ENCODE measurements around the gene SLC12A8. TPM values are rescaled to one million over a fixed set of nuclear protein-coding genes. Genes with fewer than 3 reads are reported as not detected.
"Not testable (repeated sequence)": the region's sequence is repeated elsewhere in the genome, so short reads cannot be mapped to it uniquely, and the experiment has no call there.

The SLC12A8 gene
- total RNA-seq, 1 experiment from 2014 or later: 7.1 TPM

DNA sequence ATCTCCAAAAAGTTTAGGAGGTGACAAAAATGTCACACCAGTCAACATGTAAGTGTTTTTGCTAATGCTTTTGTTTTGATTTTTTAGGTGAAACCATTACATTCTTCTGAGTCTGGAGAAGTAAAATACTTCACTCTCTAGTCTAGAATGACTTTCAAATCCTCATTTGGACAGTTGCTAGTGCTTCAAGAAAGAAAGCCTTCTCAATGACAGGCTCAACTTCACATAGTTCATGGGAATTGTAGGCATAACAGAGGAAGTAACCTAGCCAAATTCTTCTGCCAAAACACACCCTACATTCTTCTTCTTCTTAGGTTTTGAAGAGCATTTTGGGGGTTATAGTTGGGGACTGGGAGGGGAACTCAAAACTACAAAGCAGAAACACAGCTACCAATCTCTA is 127.4 kb downstream of the SLC12A8 start:
- DNase-seq (ENCODE audit: low spot score): no peak
- CTCF ChIA-PET: interaction anchor here (0.7 kb wide), 1 partner anchor 132 kb away, joined by 3 read pairs; no protein-coding TSS in a partner anchor
- intact Hi-C loops (cut with micrococcal nuclease; ENCODE audit: unreplicated experiment): no loop called here
- no peaks in the 10 kb centered on the region for H3K9me3 ChIP-seq (ENCODE audit: low read depth, low read length, poor library complexity, severe bottlenecking)
- H3K36me3 ChIP-seq (ENCODE audit: insufficient read depth, low read length, poor library complexity, severe bottlenecking): no peaks in the 10 kb centered on the region
- POLR2A ChIA-PET (ENCODE audit: low non-redundant PET): no interaction called here
- H3K4me3 ChIP-seq (ENCODE audit: low read depth, low read length, poor library complexity, severe bottlenecking): no peak overlapping the region
- H3K4me1 ChIP-seq (ENCODE audit: insufficient read depth, low read length, poor library complexity, severe bottlenecking): no peaks in the 10 kb centered on the region
- BruUV-seq (replicated peaks): no TSS peak
- H3K27ac ChIP-seq (ENCODE audit: low read depth, low read length, poor library complexity, severe bottlenecking): no peak overlapping the region
- H3K27me3 ChIP-seq (replicated peaks; ENCODE audit: insufficient read depth, low read depth, low read length, poor library complexity): no peaks in the 10 kb centered on the region
- no peak for TF ChIP-seq EZH2 (IDR thresholded peaks at IDR 0.05; ENCODE audit: borderline replicate concordance, low read depth, low read length, poor library complexity, severe bottlenecking)
- TF ChIP-seq, protein P1, sequence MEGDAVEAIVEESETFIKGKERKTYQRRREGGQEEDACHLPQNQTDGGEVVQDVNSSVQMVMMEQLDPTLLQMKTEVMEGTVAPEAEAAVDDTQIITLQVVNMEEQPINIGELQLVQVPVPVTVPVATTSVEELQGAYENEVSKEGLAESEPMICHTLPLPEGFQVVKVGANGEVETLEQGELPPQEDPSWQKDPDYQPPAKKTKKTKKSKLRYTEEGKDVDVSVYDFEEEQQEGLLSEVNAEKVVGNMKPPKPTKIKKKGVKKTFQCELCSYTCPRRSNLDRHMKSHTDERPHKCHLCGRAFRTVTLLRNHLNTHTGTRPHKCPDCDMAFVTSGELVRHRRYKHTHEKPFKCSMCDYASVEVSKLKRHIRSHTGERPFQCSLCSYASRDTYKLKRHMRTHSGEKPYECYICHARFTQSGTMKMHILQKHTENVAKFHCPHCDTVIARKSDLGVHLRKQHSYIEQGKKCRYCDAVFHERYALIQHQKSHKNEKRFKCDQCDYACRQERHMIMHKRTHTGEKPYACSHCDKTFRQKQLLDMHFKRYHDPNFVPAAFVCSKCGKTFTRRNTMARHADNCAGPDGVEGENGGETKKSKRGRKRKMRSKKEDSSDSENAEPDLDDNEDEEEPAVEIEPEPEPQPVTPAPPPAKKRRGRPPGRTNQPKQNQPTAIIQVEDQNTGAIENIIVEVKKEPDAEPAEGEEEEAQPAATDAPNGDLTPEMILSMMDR (conservative IDR thresholded peaks at IDR 0.05; ENCODE audit: low read depth, low read length): no peak

DNA sequence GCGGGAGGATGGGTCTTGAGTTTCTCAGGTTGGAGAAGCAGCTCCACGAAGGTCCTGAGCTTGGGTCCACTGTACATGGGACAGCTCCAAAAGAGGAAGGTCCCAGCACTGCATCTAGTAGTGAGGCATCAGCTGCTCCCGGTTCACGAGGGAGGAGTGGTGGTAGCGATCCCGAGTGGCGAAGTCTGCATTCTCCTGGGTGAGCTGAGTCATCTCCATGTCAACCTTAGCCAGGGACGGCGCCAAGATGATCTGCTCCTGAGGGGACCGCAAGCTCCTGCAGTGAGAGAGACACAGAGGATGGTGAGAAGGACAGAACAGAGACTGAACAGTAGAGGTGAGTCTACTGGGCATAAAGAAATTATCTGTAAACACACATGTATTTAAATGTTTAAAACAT is 128.8 kb downstream of the SLC12A8 start:
- H3K4me1 ChIP-seq (ENCODE audit: insufficient read depth, low read length, poor library complexity, severe bottlenecking): no peaks in the 10 kb centered on the region
- ChIA-PET CTCF (no interaction called here), POLR2A (ENCODE audit: low non-redundant PET) (no interaction called here)
- DNase-seq (ENCODE audit: low spot score): no peak
- no TSS peak for BruUV-seq (replicated peaks)
- no peak overlapping the region for H3K27ac ChIP-seq (ENCODE audit: low read depth, low read length, poor library complexity, severe bottlenecking)
- no peaks in the 10 kb centered on the region for H3K27me3 ChIP-seq (replicated peaks; ENCODE audit: insufficient read depth, low read depth, low read length, poor library complexity)
- no peak overlapping the region for H3K4me3 ChIP-seq (ENCODE audit: low read depth, low read length, poor library complexity, severe bottlenecking)
- H3K36me3 ChIP-seq (ENCODE audit: insufficient read depth, low read length, poor library complexity, severe bottlenecking): no peaks in the 10 kb centered on the region
- intact Hi-C loops (cut with micrococcal nuclease; ENCODE audit: unreplicated experiment): no loop called here
- TF ChIP-seq, protein P1 (conservative IDR thresholded peaks at IDR 0.05; ENCODE audit: low read depth, low read length): no peak
- no peak for TF ChIP-seq EZH2 (IDR thresholded peaks at IDR 0.05; ENCODE audit: borderline replicate concordance, low read depth, low read length, poor library complexity, severe bottlenecking)
- H3K9me3 ChIP-seq (ENCODE audit: low read depth, low read length, poor library complexity, severe bottlenecking): no peaks in the 10 kb centered on the region

- H3K36me3 ChIP-seq (ENCODE audit: insufficient read depth, low read length, poor library complexity, severe bottlenecking); DNase-seq (ENCODE audit: low spot score); POLR2A ChIA-PET (ENCODE audit: low non-redundant PET); H3K4me1 ChIP-seq (ENCODE audit: insufficient read depth, low read length, poor library complexity, severe bottlenecking); intact Hi-C loops (cut with micrococcal nuclease; ENCODE audit: unreplicated experiment); H3K4me3 ChIP-seq (ENCODE audit: low read depth, low read length, poor library complexity, severe bottlenecking); H3K27me3 ChIP-seq (replicated peaks; ENCODE audit: insufficient read depth, low read depth, low read length, poor library complexity); H3K9me3 ChIP-seq (ENCODE audit: low read depth, low read length, poor library complexity, severe bottlenecking); H3K27ac ChIP-seq (ENCODE audit: low read depth, low read length, poor library complexity, severe bottlenecking); BruUV-seq (replicated peaks); CTCF ChIA-PET: not testable (repeated sequence)
Observed at GRCh38 chr3:125082339-125082738, 130.2 kb downstream of the SLC12A8 start.

GRCh38 chr3:125080077-125080476 is 132.5 kb downstream of the SLC12A8 start:
- CTCF ChIA-PET: no interaction called here
- POLR2A ChIA-PET (ENCODE audit: low non-redundant PET): no interaction called here
- TF ChIP-seq, protein P1 (conservative IDR thresholded peaks at IDR 0.05; ENCODE audit: low read depth, low read length): no peak
- no peak for TF ChIP-seq EZH2 (IDR thresholded peaks at IDR 0.05; ENCODE audit: borderline replicate concordance, low read depth, low read length, poor library complexity, severe bottlenecking)
- intact Hi-C loops (cut with micrococcal nuclease; ENCODE audit: unreplicated experiment): no loop called here
- Histone ChIP-seq H3K4me3 (ENCODE audit: low read depth, low read length, poor library complexity, severe bottlenecking) (no peak overlapping the region), H3K27ac (ENCODE audit: low read depth, low read length, poor library complexity, severe bottlenecking) (no peak overlapping the region), H3K36me3 (ENCODE audit: insufficient read depth, low read length, poor library complexity, severe bottlenecking) (no peaks in the 10 kb centered on the region), H3K4me1 (ENCODE audit: insufficient read depth, low read length, poor library complexity, severe bottlenecking) (no peaks in the 10 kb centered on the region), H3K27me3 (replicated peaks; ENCODE audit: insufficient read depth, low read depth, low read length, poor library complexity) (no peaks in the 10 kb centered on the region), H3K9me3 (ENCODE audit: low read depth, low read length, poor library complexity, severe bottlenecking) (no peaks in the 10 kb centered on the region)
- BruUV-seq (replicated peaks): no TSS peak
- no peak for DNase-seq (ENCODE audit: low spot score)
